HCT116 (cell line): ENCODE results near the gene SEC16A. TPM values are rescaled to one million over a fixed set of nuclear protein-coding genes. Genes with fewer than 3 reads are reported as not detected.

Source experiments
- ATAC-seq: fragments of 200-7000 bp; cut with Tn5 transposase; 2 replicates; pipeline ENCODE4 v1.9.1; 2020; ENCODE audit warnings: mild to moderate bottlenecking, moderate library complexity
- BruUV-seq: library from RNA; stranded (reverse); fragments of 400-500 nt; replicated peaks from 2 replicates; lab custom pipeline; 2021; lab: Mats Ljungman, UMichigan
- CTCF ChIA-PET: fragments of 300-600 bp; sonication (Branson Sonifier 250); formaldehyde crosslinking; loops from one replicate; lab custom pipeline; 2021; ENCODE audit warnings: antibody characterized with exemption; lab: Charles Lee
- POLR2A ChIA-PET: fragments of 300-600, 350-600 bp; sonication (Branson Sonifier 250); formaldehyde crosslinking; loops from one replicate; lab custom pipeline; 2021; ENCODE audit warnings: antibody characterized with exemption; lab: Charles Lee
- RAD21 ChIA-PET, 2 experiments: fragments of 300-600 bp; sonication (Branson Sonifier 250); formaldehyde crosslinking; loops; one replicate each; lab custom pipeline; 2023; ENCODE audit warnings: low total read pairs in 2 of 2; ENCODE audit not compliant: uncharacterized antibody in 2 of 2, unreplicated experiment in 2 of 2, low non-redundant PET in 1 of 2; lab: Charles Lee
- DNase-seq: peaks from one replicate; pipeline ENCODE4 v3.0.0-alpha.2; 2010; ENCODE audit warnings: low read depth, low spot score
- H2AFZ ChIP-seq: fragments of 200-600 bp; shearing (Covaris generic), sonication (generic); 2 replicates; pipeline ENCODE4 v1.6.1; 2017; ENCODE audit warnings: low read depth, mixed run types, mixed read lengths, antibody characterized with exemption, low read length; ENCODE audit not compliant: poor library complexity, severe bottlenecking
- H3K27ac ChIP-seq: 2 replicates; pipeline ENCODE4 v1.5.1; 2012; ENCODE audit warnings: low read depth, low read length
- H3K27me3 ChIP-seq: fragments of 200-600 bp; sonication (generic); 2 replicates; pipeline ENCODE4 v1.6.1; 2016; ENCODE audit warnings: mixed run types, low read length, mixed read lengths; ENCODE audit not compliant: insufficient read depth
- H3K36me3 ChIP-seq, 2 experiments: fragments of 200-500 bp in 1 of 2; fragments of 200-600 bp in 1 of 2; sonication (Bioruptor generic) in 1 of 2; sonication (generic) in 1 of 2; 2 replicates each; pipeline versions ENCODE4 v1.5.1 to v1.6.1; 2014 to 2016; ENCODE audit warnings: low read length in 2 of 2, inconsistent platforms in 1 of 2, mixed read lengths in 1 of 2, mixed run types in 1 of 2; ENCODE audit not compliant: insufficient read depth in 2 of 2, control insufficient read depth in 1 of 2
- H3K4me1 ChIP-seq, 2 experiments: fragments of 200-600 bp in 1 of 2; sonication (generic) in 1 of 2; 2 replicates each; pipeline versions ENCODE4 v1.5.1 to v1.6.1; 2012 to 2017; ENCODE audit warnings: low read length in 2 of 2, inconsistent platforms in 1 of 2, mild to moderate bottlenecking in 1 of 2, mixed read lengths in 1 of 2, mixed run types in 1 of 2, moderate library complexity in 1 of 2; ENCODE audit not compliant: insufficient read depth in 2 of 2, control insufficient read depth in 1 of 2
- H3K4me2 ChIP-seq: fragments of 200-600 bp; sonication (generic); 2 replicates; pipeline ENCODE4 v1.6.1; 2017; ENCODE audit warnings: mixed run types, low read length, mixed read lengths
- H3K4me3 ChIP-seq, 2 experiments: fragments of 200-600 bp in 1 of 2; sonication (generic) in 1 of 2; replicated peaks in 1 of 2; 2 replicates each; pipeline ENCODE4 v1.5.1; 2011 to 2016; ENCODE audit warnings: low read length in 2 of 2, control low read depth in 1 of 2, low read depth in 1 of 2, mild to moderate bottlenecking in 1 of 2, mixed read lengths in 1 of 2, mixed run types in 1 of 2
- H3K79me2 ChIP-seq: fragments of 200-600 bp; sonication (generic); 2 replicates; pipeline ENCODE4 v1.6.1; 2017; ENCODE audit warnings: mild to moderate bottlenecking, mixed run types, low read length, moderate library complexity, mixed read lengths; ENCODE audit not compliant: insufficient read depth
- H3K9ac ChIP-seq: fragments of 200-600 bp; sonication (generic); 2 replicates; pipeline ENCODE4 v1.6.1; 2016; ENCODE audit warnings: low read length, mixed read lengths
- H3K9me2 ChIP-seq: fragments of 200-600 bp; sonication (generic), shearing (Covaris generic); 2 replicates; pipeline ENCODE4 v1.6.1; 2017; ENCODE audit warnings: mixed run types, mild to moderate bottlenecking, moderate library complexity; ENCODE audit not compliant: insufficient read depth
- H3K9me3 ChIP-seq, 2 experiments: fragments of 200-500 bp in 1 of 2; fragments of 200-600 bp in 1 of 2; sonication (Bioruptor generic) in 1 of 2; sonication (generic) in 1 of 2; 2 replicates each; pipeline ENCODE4 v1.6.1; 2014 to 2017; ENCODE audit warnings: low read length in 2 of 2, mixed read lengths in 2 of 2, inconsistent platforms in 1 of 2, low read depth in 1 of 2, mild to moderate bottlenecking in 1 of 2, mixed run types in 1 of 2, moderate library complexity in 1 of 2; ENCODE audit not compliant: control insufficient read depth in 1 of 2, insufficient read depth in 1 of 2
- H4K20me1 ChIP-seq: fragments of 200-600 bp; sonication (generic), shearing (Covaris generic); 2 replicates; pipeline ENCODE4 v1.6.1; 2017; ENCODE audit warnings: mixed run types, mild to moderate bottlenecking, moderate library complexity; ENCODE audit not compliant: insufficient read depth
- CBX3 ChIP-seq: IDR thresholded peaks from 2 replicates; pipeline ENCODE4 v1.6.1; 2012; ENCODE audit warnings: low read depth
- CEBPB ChIP-seq: IDR thresholded peaks from 2 replicates; pipeline ENCODE4 v1.6.1; 2012; ENCODE audit warnings: low read depth
- CTCF ChIP-seq, 3 experiments: fragments of 200-600 bp in 1 of 3; sonication (generic) in 1 of 3; IDR thresholded peaks in 2 of 3; conservative IDR thresholded peaks in 1 of 3; 2 replicates each; pipeline ENCODE4 v1.5.1; 2012 to 2017; ENCODE audit warnings: low read depth in 2 of 3, low read length in 2 of 3, antibody characterized with exemption in 1 of 3, borderline replicate concordance in 1 of 3, control low read depth in 1 of 3, mild to moderate bottlenecking in 1 of 3, mixed read lengths in 1 of 3, mixed run types in 1 of 3, moderate library complexity in 1 of 3; ENCODE audit not compliant: insufficient read depth in 1 of 3
- EGR1 ChIP-seq: IDR thresholded peaks from 2 replicates; pipeline ENCODE4 v1.6.1; 2012; ENCODE audit warnings: low read depth
- ELF1 ChIP-seq: IDR thresholded peaks from 2 replicates; pipeline ENCODE4 v1.6.1; 2012; ENCODE audit warnings: low read depth, borderline replicate concordance
- EZH2 ChIP-seq: fragments of 200-600 bp; sonication (generic); IDR thresholded peaks from 2 replicates; pipeline ENCODE4 v1.6.1; 2017; ENCODE audit warnings: antibody characterized with exemption, mixed run types
- EZH2phosphoT487 ChIP-seq: fragments of 200-600 bp; IDR thresholded peaks from 2 replicates; pipeline ENCODE4 v1.6.1; 2018; ENCODE audit warnings: antibody characterized with exemption, borderline replicate concordance
- MAX ChIP-seq: IDR thresholded peaks from 2 replicates; pipeline ENCODE4 v1.6.1; 2012
- POLR2AphosphoS5 ChIP-seq: IDR thresholded peaks from 2 replicates; pipeline ENCODE4 v1.6.1; 2011; ENCODE audit warnings: mild to moderate bottlenecking, low read depth, low read length, moderate library complexity
- RAD21 ChIP-seq: IDR thresholded peaks from 2 replicates; pipeline ENCODE4 v1.6.1; 2012; ENCODE audit warnings: low read depth, mild to moderate bottlenecking
- TCF7L2 ChIP-seq: IDR thresholded peaks from 2 replicates; pipeline ENCODE4 v1.7.0; 2011; ENCODE audit warnings: borderline replicate concordance, inconsistent platforms; ENCODE audit not compliant: insufficient read depth, insufficient read length; ENCODE audit errors: extremely low read depth
- ZBTB33 ChIP-seq: IDR thresholded peaks from 2 replicates; pipeline ENCODE4 v1.6.1; 2011; ENCODE audit warnings: mild to moderate bottlenecking, low read length, moderate library complexity; ENCODE audit not compliant: insufficient replicate concordance; ENCODE audit errors: extremely low read depth
- ZFX ChIP-seq: fragments of 450-650 bp; IDR thresholded peaks from 2 replicates; pipeline ENCODE4 v1.6.1; 2017
- ZNF274 ChIP-seq: fragments of 200-500 bp; sonication (Bioruptor generic); IDR thresholded peaks from 2 replicates; pipeline ENCODE4 v1.6.1; 2014; ENCODE audit warnings: mild to moderate bottlenecking, low read depth, low read length, inconsistent platforms
- intact Hi-C: fragments of 100-400 bp; cut with micrococcal nuclease; formaldehyde crosslinking; loops from 2 replicates; pipeline ENCODE4 v1.10.0; 2022
- total RNA-seq: library from RNA; stranded (reverse); gene quantifications from one replicate; pipeline ENCODE4 v1.2.1, GENCODE V29; 2021; ENCODE audit not compliant: unreplicated experiment

The SEC16A gene
- total RNA-seq, 1 experiment from 2014 or later, result 49.8 TPM

GRCh38 chr9:136507221-136507991 lies 24.6 kb upstream of the SEC16A start:
- Histone ChIP-seq H3K79me2 (no peaks in the 10 kb centered on the region), H3K4me1 (no peaks in the 10 kb centered on the region), H3K4me3 (no peak overlapping the region), H3K27ac (no peak overlapping the region), H3K36me3 (peaks cover 17 to 23% of the 10 kb centered on the region in 2 experiments), H4K20me1 (no peaks in the 10 kb centered on the region), H3K9me3 (no peaks in the 10 kb centered on the region), H3K9ac (no peak overlapping the region), H2AFZ (no peak overlapping the region), H3K27me3 (no peaks in the 10 kb centered on the region), H3K4me2 (no peak overlapping the region), H3K9me2 (no peaks in the 10 kb centered on the region)
- intact Hi-C loops, result no loop called here
- ATAC-seq (no peak), DNase-seq (no peak)
- ChIA-PET RAD21 (no interaction called here), POLR2A (no interaction called here), CTCF (no interaction called here)
- TF ChIP-seq CBX3 (no peak), ZFX (no peak), EZH2phosphoT487 (no peak), EGR1 (no peak), RAD21 (no peak), POLR2AphosphoS5 (no peak), TCF7L2 (no peak), MAX (no peak), CEBPB (no peak), ELF1 (no peak), ZNF274 (no peak)
- no TSS peak for BruUV-seq

GRCh38 chr9:136506425-136506824 lies 23.6 kb upstream of the SEC16A start:
- ChIA-PET RAD21 (no interaction called here), CTCF (no interaction called here), POLR2A (no interaction called here)
- H3K9ac ChIP-seq, result no peak overlapping the region
- no peaks in the 10 kb centered on the region for H3K27me3 ChIP-seq
- ATAC-seq (no peak), DNase-seq (no peak)
- H3K4me1 ChIP-seq, result no peaks in the 10 kb centered on the region
- H3K4me3 ChIP-seq, result no peak overlapping the region
- H3K4me2 ChIP-seq, result no peak overlapping the region
- BruUV-seq, result no TSS peak
- no peak overlapping the region for H3K27ac ChIP-seq
- H3K36me3 ChIP-seq, result peaks cover 11 to 14% of the 10 kb centered on the region in 2 experiments
- H2AFZ ChIP-seq, result no peak overlapping the region
- no peaks in the 10 kb centered on the region for H3K9me3 ChIP-seq
- no peaks in the 10 kb centered on the region for H4K20me1 ChIP-seq
- H3K79me2 ChIP-seq, result no peaks in the 10 kb centered on the region
- no peaks in the 10 kb centered on the region for H3K9me2 ChIP-seq
- intact Hi-C loops, result no loop called here
- no peak for TF ChIP-seq TCF7L2
- no peak for TF ChIP-seq EZH2
- TF ChIP-seq CTCF (IDR thresholded peaks at IDR 0.05 in 2 of 3, conservative IDR thresholded peaks at IDR 0.05 in 1 of 3; ENCODE audit: borderline replicate concordance in 1 of 3, insufficient read depth in 1 of 3, low read depth in 2 of 3, low read length in 2 of 3), result no peak
- no peak for TF ChIP-seq CBX3
- TF ChIP-seq RAD21, result no peak
- no peak for TF ChIP-seq POLR2AphosphoS5
- TF ChIP-seq ZBTB33, result no peak
- TF ChIP-seq ZNF274, result no peak
